Measurements from ENCODE around the gene LMO4.

The LMO4 gene

DNA sequence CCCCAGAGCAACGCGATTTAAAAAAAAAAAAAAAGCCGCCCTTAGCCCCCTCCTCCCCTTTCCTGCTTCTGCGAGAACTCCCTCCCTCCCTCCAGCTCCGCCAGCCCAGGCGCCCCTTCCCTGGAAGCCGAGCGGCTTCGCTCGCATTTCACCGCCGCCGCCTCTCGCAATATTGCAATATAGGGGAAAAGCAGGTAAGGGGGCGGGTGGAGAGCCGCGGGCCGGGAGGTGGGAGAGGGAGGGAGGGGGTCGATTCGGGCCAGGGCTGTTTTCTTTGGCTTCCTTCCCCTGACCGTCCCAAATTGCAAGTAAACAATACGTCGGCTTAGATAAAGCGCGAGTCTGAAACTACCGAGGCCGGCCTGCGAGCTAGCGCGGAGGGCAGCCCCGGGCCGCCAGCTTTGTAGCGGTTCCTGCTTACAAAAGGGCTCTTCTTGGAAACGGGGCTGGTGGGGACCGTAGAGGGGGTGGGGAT, 408 bp downstream of the LMO4 start:
- DNase-seq, result peak; percentile 37

GRCh38 chr1:87329526-87330056, 911 bp downstream of the LMO4 start:
- DNase-seq, result no peak

GRCh38 chr1:87330057-87330884, 1.6 kb downstream of the LMO4 start:
- DNase-seq, result peak; percentile 24

GRCh38 chr1:87330885-87331364, 2.2 kb downstream of the LMO4 start:
- no peak for DNase-seq

GRCh38 chr1:87331365-87332241, 2.9 kb downstream of the LMO4 start:
- DNase-seq, result peak; percentile 67

DNA sequence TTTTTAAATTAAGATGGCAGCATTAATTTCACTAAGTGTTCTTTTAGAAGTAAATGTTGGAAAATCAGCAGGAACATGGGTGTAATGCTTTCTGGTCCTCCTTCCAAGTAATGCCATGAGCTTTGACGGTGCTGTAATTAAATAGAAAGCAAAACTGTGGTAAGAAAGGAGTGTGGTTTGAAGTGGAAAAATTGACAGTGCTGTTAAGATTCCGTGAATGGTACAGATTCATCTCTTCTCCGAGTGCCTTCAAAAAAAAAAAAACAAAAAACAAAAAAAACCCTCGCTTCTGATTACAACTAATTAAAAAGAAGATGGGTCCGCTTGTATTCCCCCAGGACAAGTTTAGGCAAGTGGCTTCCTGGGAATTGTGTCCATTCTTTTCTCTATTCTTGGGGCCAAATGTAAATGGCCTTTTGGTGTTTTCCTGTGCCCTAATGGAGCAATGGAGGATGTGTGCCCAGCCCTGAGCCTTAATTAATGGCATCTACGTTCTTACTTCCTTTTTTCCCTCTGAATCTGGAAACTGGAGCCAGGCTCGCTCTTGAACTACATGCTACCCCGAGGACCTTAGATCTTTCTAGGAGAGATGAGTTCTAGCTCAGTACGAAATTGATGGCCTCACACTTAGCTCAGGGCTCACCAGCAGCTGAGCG, 5.1 kb downstream of the LMO4 start:
- DNase-seq, result no peak

GRCh38 chr1:87334351-87335174, 5.9 kb downstream of the LMO4 start:
- peak; percentile 19 for DNase-seq

- DNase-seq, result peak; percentile 35
Observed at GRCh38 chr1:87335175-87335884, 6.7 kb downstream of the LMO4 start.

GRCh38 chr1:87336623-87337067, 8.0 kb downstream of the LMO4 start:
- no peak for DNase-seq

- no peak for DNase-seq
Observed at GRCh38 chr1:87337606-87338005, 8.9 kb downstream of the LMO4 start.

DNA sequence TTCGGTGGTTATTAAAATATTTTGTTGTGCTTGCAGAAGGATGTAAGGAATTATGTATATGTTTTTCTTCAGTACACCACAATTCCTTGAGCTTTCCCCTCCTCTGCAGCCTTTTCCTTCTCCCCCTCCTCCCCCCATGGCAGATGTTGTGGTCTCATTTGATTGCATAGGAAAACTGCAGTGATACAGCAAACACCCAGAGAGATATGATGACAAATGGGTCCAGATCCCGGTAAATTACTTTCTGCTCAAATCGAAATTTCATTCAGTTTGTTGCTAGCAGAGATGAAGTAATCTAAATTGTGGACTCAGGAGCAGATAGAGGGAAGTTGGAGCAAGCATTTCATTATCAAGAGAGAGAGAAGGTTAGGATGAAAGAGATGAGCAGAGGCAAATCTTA, 9.9 kb downstream of the LMO4 start:
- peak; percentile 61 for DNase-seq

DNA sequence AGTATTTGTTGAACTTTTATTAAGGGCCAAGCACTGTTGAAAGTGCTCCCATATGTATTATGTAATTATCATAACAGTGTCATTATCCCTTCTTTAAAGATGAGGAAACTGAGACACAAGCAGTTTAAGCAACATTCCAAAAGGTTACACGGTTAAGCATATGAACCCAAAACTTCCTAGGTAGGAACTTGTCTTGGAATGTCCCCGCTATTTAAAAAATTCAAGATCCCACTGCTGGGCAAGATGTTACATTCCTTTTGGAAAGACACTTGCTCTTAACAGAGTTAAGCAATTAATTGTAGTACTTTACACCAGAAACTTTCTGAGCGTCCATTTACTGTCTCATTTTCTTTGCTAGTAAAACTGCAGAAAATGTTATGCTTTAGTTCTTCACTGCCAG, 15.6 kb downstream of the LMO4 start:
- DNase-seq, result no peak

DNA sequence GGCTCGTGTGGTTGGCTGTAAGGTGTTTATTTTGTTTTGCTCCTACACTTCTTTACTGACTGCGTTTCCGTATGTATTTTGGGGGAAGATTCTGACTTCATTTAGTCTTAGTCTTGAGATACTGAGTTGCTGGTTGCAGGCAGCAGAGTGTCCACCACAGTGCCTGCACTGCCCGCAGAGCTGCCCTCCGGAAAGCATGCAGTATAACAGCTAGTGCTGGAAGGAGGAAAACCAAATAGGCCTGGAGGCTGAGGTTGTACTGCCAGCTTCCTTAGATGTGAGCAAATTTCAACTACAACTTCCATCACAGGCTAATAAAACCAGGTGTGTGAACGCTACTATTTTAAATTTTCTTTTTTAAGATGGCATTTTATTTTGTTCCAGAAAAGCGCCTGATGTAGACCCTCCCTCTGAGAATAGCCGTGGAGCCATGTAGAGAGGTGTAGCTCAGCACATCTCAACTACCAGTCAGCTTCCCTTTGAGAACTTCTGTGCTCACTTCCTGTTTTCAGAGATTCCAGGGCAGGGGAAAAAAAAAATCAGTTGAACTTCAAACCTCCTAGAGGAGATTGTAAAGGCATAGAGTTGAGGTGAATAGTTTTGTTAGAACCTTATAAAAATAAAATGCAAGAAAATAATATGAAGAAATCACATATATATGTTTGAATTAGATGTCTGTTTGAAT, 17.6 kb downstream of the LMO4 start:
- DNase-seq, result no peak

DNA sequence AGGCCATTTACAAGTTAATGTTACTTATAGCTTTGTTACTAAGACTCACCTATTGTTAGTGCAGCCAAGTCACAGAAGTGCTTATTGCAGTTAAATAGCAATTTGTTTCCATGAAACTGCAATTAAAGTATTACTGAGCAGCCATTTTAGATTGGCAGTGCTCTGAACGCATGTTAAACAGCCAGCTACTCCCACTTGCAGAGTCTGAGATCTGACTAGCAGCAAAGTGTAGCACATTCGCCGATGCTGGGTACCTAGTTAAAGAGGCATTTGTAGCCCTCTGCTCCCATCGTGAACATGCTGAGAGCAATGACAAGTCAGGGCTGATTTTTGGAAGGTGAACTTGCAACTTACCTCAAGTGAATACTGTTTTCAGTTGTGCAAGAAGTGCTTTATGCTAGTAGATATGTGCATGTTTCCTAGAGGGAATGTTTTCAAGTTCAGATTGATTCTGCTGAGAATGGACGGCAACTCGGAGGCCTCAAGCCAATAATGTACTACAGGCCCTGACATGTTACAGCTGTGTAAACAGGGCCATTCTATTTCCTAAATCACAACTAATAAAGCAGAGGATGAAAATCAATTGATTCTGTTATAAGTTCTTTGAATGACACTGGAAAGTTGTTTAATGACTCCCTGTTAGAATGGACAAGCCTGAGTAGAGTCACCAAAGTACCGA, 19.8 kb downstream of the LMO4 start:
- DNase-seq, result no peak

GRCh38 chr1:87349036-87349435, 20.4 kb downstream of the LMO4 start:
- no peak for DNase-seq

DNA sequence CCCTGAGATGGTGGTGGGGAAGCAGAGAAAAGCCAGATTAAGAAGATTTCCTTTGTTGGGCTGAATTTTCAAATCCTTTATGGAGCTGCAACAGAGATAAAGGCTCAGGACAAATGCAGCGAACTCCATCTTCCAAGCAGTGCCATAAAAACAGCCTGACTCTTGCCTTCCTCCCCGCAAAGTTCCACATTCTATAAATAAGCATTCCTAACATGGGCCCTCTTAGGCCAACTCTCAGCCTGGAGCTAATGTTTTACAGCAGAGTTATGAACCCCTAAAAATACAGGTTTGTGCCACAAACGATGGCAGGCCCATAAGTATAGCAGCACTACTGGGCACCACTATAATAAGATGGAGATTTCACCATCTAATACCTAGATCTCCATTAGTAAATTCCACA, 27.2 kb downstream of the LMO4 start:
- DNase-seq, result no peak

- no peak for DNase-seq
Observed at GRCh38 chr1:87356591-87356990, 27.9 kb downstream of the LMO4 start.

GRCh38 chr1:87358219-87358618, 29.5 kb downstream of the LMO4 start:
- no peak for DNase-seq

- DNase-seq, result no peak
Observed at GRCh38 chr1:87359586-87359985, 30.9 kb downstream of the LMO4 start.
